GM06990 (cell line): ENCODE data around the gene TASL.
A peak's percentile ranks its signal among the peaks of the same experiment; 100 is the strongest.

ENCODE experiments used
- DNase-seq: peaks from one replicate; pipeline ENCODE4 v3.0.0-alpha.2; 2011; ENCODE audit not compliant: insufficient read length; ENCODE audit errors: extremely low read depth
- H3K27me3 ChIP-seq: replicated peaks from 2 replicates; pipeline ENCODE4 v1.6.0; 2011; ENCODE audit warnings: low read length; ENCODE audit not compliant: control insufficient read depth, insufficient read depth
- H3K36me3 ChIP-seq: 2 replicates; pipeline ENCODE4 v1.5.1; 2011; ENCODE audit warnings: low read length; ENCODE audit not compliant: control insufficient read depth, insufficient read depth
- H3K4me3 ChIP-seq: replicated peaks from 2 replicates; pipeline ENCODE4 v1.5.1; 2011; ENCODE audit warnings: low read depth, mild to moderate bottlenecking, control low read depth, low read length
- CTCF ChIP-seq: IDR thresholded peaks from 2 replicates; pipeline ENCODE4 v1.5.1; 2011; ENCODE audit warnings: low read length, control low read depth, mild to moderate bottlenecking, inconsistent platforms; ENCODE audit not compliant: insufficient read depth, poor library complexity, severe bottlenecking

The TASL gene

GRCh38 chrX:30533835-30534234, 43.7 kb downstream of the TASL start:
- no peaks in the 10 kb centered on the region for H3K36me3 ChIP-seq
- no peak for TF ChIP-seq CTCF
- H3K27me3 ChIP-seq: no peaks in the 10 kb centered on the region
- H3K4me3 ChIP-seq: no peak overlapping the region
- no peak for DNase-seq

DNA sequence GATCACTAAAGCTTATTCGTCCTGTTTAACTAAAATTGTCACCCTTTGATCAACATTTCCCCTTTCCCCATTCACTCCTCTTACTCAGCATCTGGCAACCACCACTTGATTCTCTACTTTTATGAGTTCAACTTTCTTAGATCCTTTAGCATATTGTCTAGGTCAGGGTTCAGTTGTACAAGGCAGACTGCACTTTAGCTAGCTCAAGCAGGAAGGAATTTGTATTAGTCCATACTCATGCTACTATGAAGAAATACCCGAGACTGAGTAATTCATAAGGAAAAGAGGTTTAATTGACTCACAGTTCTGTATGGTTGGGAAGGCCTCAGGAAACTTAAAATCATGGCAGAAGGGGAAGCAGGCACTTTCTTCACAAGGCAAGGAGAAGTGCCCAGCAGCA, 44.3 kb downstream of the TASL start:
- DNase-seq: no peak
- no peaks in the 10 kb centered on the region for H3K36me3 ChIP-seq
- no peak overlapping the region for H3K4me3 ChIP-seq
- H3K27me3 ChIP-seq: no peaks in the 10 kb centered on the region
- TF ChIP-seq CTCF: no peak

- H3K36me3 ChIP-seq: no peaks in the 10 kb centered on the region
- no peak for TF ChIP-seq CTCF
- no peak for DNase-seq
- H3K4me3 ChIP-seq: no peak overlapping the region
- H3K27me3 ChIP-seq: no peaks in the 10 kb centered on the region
Observed at GRCh38 chrX:30530606-30531005, 47.0 kb downstream of the TASL start.

- Histone ChIP-seq H3K36me3 (no peaks in the 10 kb centered on the region), H3K27me3 (no peaks in the 10 kb centered on the region), H3K4me3 (no peak overlapping the region)
- no peak for DNase-seq
- no peak for TF ChIP-seq CTCF
Observed at GRCh38 chrX:30525732-30526131, 51.8 kb downstream of the TASL start.

DNA sequence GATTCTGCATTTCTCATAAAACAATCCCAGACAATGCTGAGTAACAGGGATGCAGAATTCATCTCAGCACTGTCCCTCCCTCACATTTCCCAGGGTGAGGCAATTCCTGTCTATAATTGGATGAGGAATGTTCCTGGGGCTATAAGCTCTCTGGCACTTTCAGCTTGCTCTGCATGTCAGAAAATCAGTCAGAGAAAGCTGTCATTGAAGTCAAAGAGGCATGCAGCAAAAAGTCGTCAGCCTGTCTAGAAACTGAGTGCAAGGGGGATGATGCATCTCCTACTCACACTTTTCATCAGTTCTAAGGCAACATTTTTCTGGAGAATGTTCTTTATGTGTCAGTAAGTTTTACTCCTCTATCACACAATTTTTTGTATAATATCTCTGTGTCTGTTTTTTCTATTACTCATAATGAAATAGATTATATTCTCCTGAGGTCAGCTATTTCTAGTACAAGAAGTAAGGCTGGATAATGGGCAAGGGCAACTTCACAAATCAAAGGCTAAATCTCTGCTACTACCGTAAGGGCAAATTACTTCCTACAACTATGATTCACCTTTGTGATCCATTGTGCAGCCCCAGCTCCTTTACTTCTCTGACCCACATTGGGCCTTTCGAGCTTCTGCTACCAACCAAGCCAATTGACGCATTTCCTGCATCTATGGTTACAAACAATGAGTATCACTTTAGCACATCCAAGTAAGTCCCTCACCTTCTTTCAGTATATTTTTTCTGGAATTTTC, 56.0 kb downstream of the TASL start:
- Histone ChIP-seq H3K4me3 (no peak overlapping the region), H3K36me3 (no peaks in the 10 kb centered on the region), H3K27me3 (no peaks in the 10 kb centered on the region)
- DNase-seq: no peak
- TF ChIP-seq CTCF: no peak

GRCh38 chrX:30513284-30513683, 64.3 kb downstream of the TASL start:
- no peaks in the 10 kb centered on the region for H3K36me3 ChIP-seq
- peak; percentile 61 for TF ChIP-seq CTCF
- no peak overlapping the region for H3K4me3 ChIP-seq
- H3K27me3 ChIP-seq: no peaks in the 10 kb centered on the region
- no peak for DNase-seq
